HEK293 (cell line): ENCODE data around the gene DENND1A.

Source experiments
- FEZF1 ChIP-seq: fragments of 450-650 bp; formaldehyde crosslinking; IDR thresholded peaks from 2 replicates; pipeline ENCODE4 v1.5.1; 2016; ENCODE audit warnings: missing biosample characterization, missing genetic modification characterization
- GLIS2 ChIP-seq: fragments of 450-650 bp; formaldehyde crosslinking; IDR thresholded peaks from 2 replicates; pipeline ENCODE4 v1.5.1; 2016; ENCODE audit warnings: missing biosample characterization, missing genetic modification characterization
- KLF8 ChIP-seq: fragments of 450-650 bp; formaldehyde crosslinking; IDR thresholded peaks from 2 replicates; pipeline ENCODE4 v1.5.1; 2016; ENCODE audit warnings: missing biosample characterization, missing genetic modification characterization
- MEIS1 ChIP-seq: sonication (generic); formaldehyde crosslinking; IDR thresholded peaks from 2 replicates; pipeline ENCODE4 v1.8.1; 2022; ENCODE audit warnings: missing genetic modification reagents, mild to moderate bottlenecking, borderline replicate concordance
- OSR2 ChIP-seq: fragments of 450-650 bp; formaldehyde crosslinking; IDR thresholded peaks from 2 replicates; pipeline ENCODE4 v1.5.1; 2016; ENCODE audit warnings: missing biosample characterization, missing genetic modification characterization
- PATZ1 ChIP-seq: fragments of 450-650 bp; formaldehyde crosslinking; IDR thresholded peaks from 2 replicates; pipeline ENCODE4 v1.5.1; 2016; ENCODE audit warnings: missing biosample characterization, missing genetic modification characterization
- SP2 ChIP-seq: fragments of 450-650 bp; formaldehyde crosslinking; IDR thresholded peaks from 2 replicates; pipeline ENCODE4 v1.5.1; 2016; ENCODE audit warnings: missing biosample characterization, missing genetic modification characterization
- YY2 ChIP-seq: fragments of 450-650 bp; formaldehyde crosslinking; IDR thresholded peaks from 2 replicates; pipeline ENCODE4 v1.5.1; 2016; ENCODE audit warnings: missing biosample characterization, missing genetic modification characterization
- ZBTB48 ChIP-seq: fragments of 450-650 bp; formaldehyde crosslinking; IDR thresholded peaks from 2 replicates; pipeline ENCODE4 v1.5.1; 2016; ENCODE audit warnings: missing biosample characterization, missing genetic modification characterization
- ZBTB6 ChIP-seq: fragments of 450-650 bp; formaldehyde crosslinking; IDR thresholded peaks from 2 replicates; pipeline ENCODE4 v1.5.1; 2017; ENCODE audit warnings: missing biosample characterization, missing genetic modification characterization
- ZBTB8A ChIP-seq: fragments of 450-650 bp; formaldehyde crosslinking; IDR thresholded peaks from 2 replicates; pipeline ENCODE4 v1.5.1; 2016; ENCODE audit warnings: missing biosample characterization, missing genetic modification characterization
- ZIC2 ChIP-seq: fragments of 450-650 bp; formaldehyde crosslinking; IDR thresholded peaks from 2 replicates; pipeline ENCODE4 v1.5.1; 2016; ENCODE audit warnings: missing biosample characterization, missing genetic modification characterization
- ZNF10 ChIP-seq: fragments of 450-650 bp; formaldehyde crosslinking; IDR thresholded peaks from 2 replicates; pipeline ENCODE4 v1.5.1; 2017; ENCODE audit warnings: missing biosample characterization, missing genetic modification characterization
- ZNF133 ChIP-seq: fragments of 450-650 bp; formaldehyde crosslinking; IDR thresholded peaks from 2 replicates; pipeline ENCODE4 v1.5.1; 2016; ENCODE audit warnings: missing biosample characterization, missing genetic modification characterization
- ZNF174 ChIP-seq: fragments of 450-650 bp; formaldehyde crosslinking; IDR thresholded peaks from 2 replicates; pipeline ENCODE4 v1.5.0; 2017; ENCODE audit warnings: missing biosample characterization, mild to moderate bottlenecking, missing genetic modification characterization
- ZNF239 ChIP-seq: fragments of 450-650 bp; formaldehyde crosslinking; IDR thresholded peaks from 2 replicates; pipeline ENCODE4 v1.5.1; 2016; ENCODE audit warnings: missing biosample characterization, missing genetic modification characterization
- ZNF350 ChIP-seq: fragments of 450-650 bp; formaldehyde crosslinking; IDR thresholded peaks from 2 replicates; pipeline ENCODE4 v1.5.0; 2017; ENCODE audit warnings: missing biosample characterization, mild to moderate bottlenecking, missing genetic modification characterization
- ZNF394 ChIP-seq: fragments of 450-650 bp; formaldehyde crosslinking; IDR thresholded peaks from 2 replicates; pipeline ENCODE4 v1.5.1; 2016; ENCODE audit warnings: missing biosample characterization, missing genetic modification characterization, mild to moderate bottlenecking, moderate library complexity, borderline replicate concordance
- ZNF398 ChIP-seq: fragments of 450-650 bp; formaldehyde crosslinking; IDR thresholded peaks from 2 replicates; pipeline ENCODE4 v1.5.1; 2017; ENCODE audit warnings: missing biosample characterization, missing genetic modification characterization
- ZNF404 ChIP-seq: fragments of 450-650 bp; formaldehyde crosslinking; IDR thresholded peaks from 2 replicates; pipeline ENCODE4 v1.5.1; 2017; ENCODE audit warnings: missing biosample characterization, missing genetic modification characterization
- ZNF544 ChIP-seq: fragments of 450-650 bp; formaldehyde crosslinking; IDR thresholded peaks from 2 replicates; pipeline ENCODE4 v1.5.0; 2017; ENCODE audit warnings: missing biosample characterization, missing genetic modification characterization
- ZNF585B ChIP-seq: fragments of 450-650 bp; formaldehyde crosslinking; IDR thresholded peaks from 2 replicates; pipeline ENCODE4 v1.5.1; 2016; ENCODE audit warnings: missing biosample characterization, missing genetic modification characterization
- ZNF621 ChIP-seq: fragments of 450-650 bp; formaldehyde crosslinking; IDR thresholded peaks from 2 replicates; pipeline ENCODE4 v1.5.1; 2017; ENCODE audit warnings: missing biosample characterization, missing genetic modification characterization
- ZNF624 ChIP-seq: fragments of 450-650 bp; formaldehyde crosslinking; IDR thresholded peaks from 2 replicates; pipeline ENCODE4 v1.5.1; 2017; ENCODE audit warnings: missing biosample characterization, missing genetic modification characterization
- ZNF639 ChIP-seq: fragments of 450-650 bp; formaldehyde crosslinking; IDR thresholded peaks from 2 replicates; pipeline ENCODE4 v1.5.1; 2016; ENCODE audit warnings: missing biosample characterization, missing genetic modification characterization
- ZNF660 ChIP-seq: fragments of 450-650 bp; IDR thresholded peaks from 2 replicates; pipeline ENCODE4 v1.5.1; 2018; ENCODE audit warnings: missing biosample characterization, mild to moderate bottlenecking, missing genetic modification characterization
- ZNF664 ChIP-seq: fragments of 450-650 bp; formaldehyde crosslinking; IDR thresholded peaks from 2 replicates; pipeline ENCODE4 v1.5.1; 2016; ENCODE audit warnings: missing biosample characterization, missing genetic modification characterization
- ZNF670 ChIP-seq: fragments of 450-650 bp; formaldehyde crosslinking; IDR thresholded peaks from 2 replicates; pipeline ENCODE4 v1.5.1; 2016; ENCODE audit warnings: missing biosample characterization, missing genetic modification characterization, low read depth
- ZNF701 ChIP-seq: fragments of 450-650 bp; formaldehyde crosslinking; IDR thresholded peaks from 2 replicates; pipeline ENCODE4 v1.5.1; 2016; ENCODE audit warnings: missing biosample characterization, missing genetic modification characterization
- ZSCAN18 ChIP-seq: fragments of 450-650 bp; formaldehyde crosslinking; IDR thresholded peaks from 2 replicates; pipeline ENCODE4 v1.5.1; 2016; ENCODE audit warnings: missing biosample characterization, missing genetic modification characterization

The DENND1A gene

GRCh38 chr9:123929870-123930831, at the start of gene DENND1A (continued):
- TF ChIP-seq ZSCAN18 (tag by site-specific recombination) (no peak), ZNF670 (tag by site-specific recombination) (no peak), ZNF624 (tag by site-specific recombination) (no peak), ZNF394 (tag by site-specific recombination) (peak; percentile 33; the same call in 1 of the 2 replicates), ZNF701 (tag by site-specific recombination) (no peak), ZNF585B (tag by site-specific recombination) (no peak), ZNF660 (tag by site-specific recombination) (no peak), ZNF239 (no peak), ZBTB48 (tag by site-specific recombination) (no peak), ZIC2 (tag by site-specific recombination) (peak; percentile 61), MEIS1 (CRISPR knock-in tag) (no peak), KLF8 (no peak), SP2 (tag by site-specific recombination) (peak; percentile 10; the same call in 1 of the 2 replicates), ZNF664 (no peak), ZNF350 (no peak), ZNF174 (tag by site-specific recombination) (no peak), PATZ1 (tag by site-specific recombination) (no peak), ZNF404 (no peak), OSR2 (no peak), ZNF133 (tag by site-specific recombination) (no peak), FEZF1 (tag by site-specific recombination) (no peak), ZNF398 (tag by site-specific recombination) (no peak), ZBTB6 (0 out of 2 replicates have a peak, but pooled peaks have one; percentile 19), ZBTB8A (tag by site-specific recombination) (0 out of 2 replicates have a peak, but pooled peaks have one; percentile 17), ZNF621 (tag by site-specific recombination) (no peak), GLIS2 (tag by site-specific recombination) (peak; percentile 71; the same call in 1 of the 2 replicates), YY2 (tag by site-specific recombination) (no peak), ZNF639 (tag by site-specific recombination) (no peak), ZNF10 (tag by site-specific recombination) (no peak), ZNF544 (no peak)
